ENCODE results near the gene CCT8L2. TPM values are rescaled to one million over a fixed set of nuclear protein-coding genes. Genes with fewer than 3 reads are reported as not detected.
A peak's percentile ranks its signal among the peaks of the same experiment; 100 is the strongest.
"Not testable (repeated sequence)": the region's sequence is repeated elsewhere in the genome, so short reads cannot be mapped to it uniquely, and the experiment has no call there.

CCT8L2 gene
- total and polyA plus RNA-seq, 2 of the 4 experiments (the other 2 are of a cell fraction): not detected

GRCh38 chr22:16615606-16616245 is 23.1 kb upstream of the CCT8L2 start:
- H3K9ac ChIP-seq (ENCODE audit: low read depth, low read length); H4K8ac ChIP-seq (ENCODE audit: low read depth in 2 of 2, low read length in 2 of 2); H4K91ac ChIP-seq (ENCODE audit: insufficient read depth, low read depth, low read length); CTCF ChIA-PET; H3K23ac ChIP-seq (ENCODE audit: low read depth, low read length); H3K4ac ChIP-seq (ENCODE audit: low read depth, low read length); H3K27me3 ChIP-seq (ENCODE audit: control insufficient read depth, insufficient read depth, low read length); H4K5ac ChIP-seq (ENCODE audit: low read depth, low read length); H3K4me3 ChIP-seq (ENCODE audit: insufficient read depth, low read depth, low read length); H2AK5ac ChIP-seq (ENCODE audit: low read depth, low read length); H4K20me1 ChIP-seq (ENCODE audit: insufficient read depth, low read length); H2BK15ac ChIP-seq (ENCODE audit: low read depth, low read length); H3K4me1 ChIP-seq (ENCODE audit: control insufficient read depth, insufficient read depth, low read length); H3K9me3 ChIP-seq (ENCODE audit: control insufficient read depth, insufficient read depth, low read length); in situ Hi-C loops (cut with MboI; ENCODE audit: low sequenced_read_pairs); DNase-seq; H2BK120ac ChIP-seq (ENCODE audit: low read depth, low read length); H3K56ac ChIP-seq (ENCODE audit: extremely low read depth, insufficient read depth, low read length); intact Hi-C loops (cut with micrococcal nuclease); POLR2A ChIA-PET (ENCODE audit: unreplicated experiment); ATAC-seq (ENCODE audit: low read depth); H2BK20ac ChIP-seq (ENCODE audit: low read depth, low read length); H3K14ac ChIP-seq (replicated peaks; ENCODE audit: low read depth, low read length); H3K9me1 ChIP-seq (ENCODE audit: insufficient read depth, low read length); H2BK5ac ChIP-seq (ENCODE audit: low read depth, low read length, poor library complexity, severe bottlenecking); H3K79me1 ChIP-seq (ENCODE audit: low read depth in 1 of 2, low read length in 2 of 2); H3K4me2 ChIP-seq (ENCODE audit: low read depth, low read length); H2AFZ ChIP-seq (replicated peaks; ENCODE audit: low read length, poor library complexity); H3K36me3 ChIP-seq (ENCODE audit: control insufficient read depth, insufficient read depth, low read length); H2AK9ac ChIP-seq (replicated peaks; ENCODE audit: low read depth, low read length, poor library complexity); H3K18ac ChIP-seq (ENCODE audit: low read depth, low read length); H3K27ac ChIP-seq (ENCODE audit: insufficient read depth, low read length); dilution Hi-C loops (cut with HindIII; ENCODE audit: low sequenced_read_pairs, unreplicated experiment); BruUV-seq (replicated peaks): not testable (repeated sequence)
- TF ChIP-seq MAFK (IDR thresholded peaks at IDR 0.05; ENCODE audit: low read depth, low read length): 0 out of 2 replicates have a peak, but pooled peaks have one; percentile 19
- WGBS, 2 experiments (ENCODE audit: extremely low coverage in 2 of 2, insufficient read length in 1 of 2): no CpG with 5 or more reads among the region's 5 CpGs
